ENCODE measurements around the gene KCNJ6.
"Not testable (repeated sequence)": the region's sequence is repeated elsewhere in the genome, so short reads cannot be mapped to it uniquely, and the experiment has no call there.

Gene KCNJ6

DNA sequence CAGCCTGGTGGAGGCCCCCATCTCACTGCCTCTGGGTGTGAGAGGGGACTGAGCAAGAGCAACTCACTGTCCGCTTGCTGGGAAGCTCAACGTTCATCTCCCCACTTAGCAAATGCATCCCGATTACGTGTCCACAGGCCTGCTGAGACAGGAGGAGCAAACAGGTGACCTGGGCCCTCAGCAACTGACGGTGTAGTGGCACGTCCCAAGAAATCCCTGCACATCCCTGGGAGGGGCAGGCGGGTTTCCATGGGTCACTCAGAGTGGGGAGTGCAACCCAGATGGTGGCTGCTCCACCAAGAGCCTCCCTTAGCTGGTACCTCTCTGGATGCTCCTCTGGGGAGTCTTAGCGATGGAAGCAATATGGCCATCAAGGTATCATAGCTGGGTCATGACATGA lies 320.3 kb downstream of the KCNJ6 start:
- ATAC-seq (no peak), DNase-seq (no peak)

DNA sequence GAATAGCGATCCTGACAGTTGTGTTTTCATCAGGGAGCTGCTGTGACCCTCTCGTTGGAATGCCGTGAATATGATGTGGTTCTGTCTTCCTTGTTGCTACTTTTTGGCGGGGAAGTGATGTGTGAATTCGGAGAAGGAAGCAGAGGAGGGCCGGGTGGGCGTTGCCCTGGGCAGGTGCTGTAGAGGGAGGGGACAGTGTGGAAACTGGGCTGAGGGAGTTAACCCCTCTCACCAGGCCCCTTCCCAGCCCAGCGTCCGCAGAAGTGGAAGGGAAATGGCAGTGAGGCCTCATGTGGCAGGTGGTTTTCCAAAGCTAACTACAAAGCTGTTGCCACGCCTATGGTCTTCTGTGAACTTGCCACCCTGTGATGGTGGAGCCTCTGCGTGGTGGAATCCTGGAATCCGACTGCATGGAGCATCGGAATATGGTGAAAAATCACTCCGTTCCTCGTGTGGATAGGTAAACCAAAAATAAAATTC lies 321.7 kb downstream of the KCNJ6 start:
- DNase-seq (no peak), ATAC-seq (no peak)

DNA sequence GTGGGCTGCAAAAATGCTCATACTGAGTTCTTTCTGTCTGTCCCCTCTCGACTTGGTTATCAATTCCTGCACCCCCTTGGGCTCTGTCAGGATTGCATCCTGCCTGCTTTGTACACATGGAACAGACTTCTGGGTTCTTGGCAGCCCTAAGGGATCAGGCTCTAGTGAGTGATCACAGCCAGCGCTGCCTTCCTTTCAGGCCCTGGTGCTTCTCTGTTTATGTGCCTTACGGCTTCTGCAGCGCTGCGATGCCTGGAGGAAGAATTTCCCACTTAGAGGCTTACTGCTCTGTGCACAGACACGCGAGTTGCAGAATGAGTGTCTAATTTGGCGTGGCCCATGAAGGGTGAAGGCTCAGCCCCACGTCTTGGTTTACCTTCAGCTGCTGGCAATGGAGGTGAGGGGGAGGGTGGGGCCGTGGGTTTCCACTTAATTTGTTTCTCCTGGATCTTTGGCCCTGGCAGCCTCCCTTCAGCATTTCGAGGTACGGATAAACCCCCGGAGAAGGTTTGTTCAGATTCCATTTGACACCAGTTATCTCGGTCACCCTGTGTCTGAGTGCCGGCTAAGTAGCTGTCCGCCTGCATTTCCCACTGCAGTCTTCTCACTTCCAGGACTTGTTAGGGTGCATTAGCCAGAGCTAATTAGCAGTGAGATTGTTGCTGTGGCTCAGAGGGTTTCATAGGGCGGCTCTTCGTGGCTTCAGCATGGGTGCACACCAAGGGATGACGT lies 322.4 kb downstream of the KCNJ6 start:
- no peak for ATAC-seq
- DNase-seq: no peak

DNA sequence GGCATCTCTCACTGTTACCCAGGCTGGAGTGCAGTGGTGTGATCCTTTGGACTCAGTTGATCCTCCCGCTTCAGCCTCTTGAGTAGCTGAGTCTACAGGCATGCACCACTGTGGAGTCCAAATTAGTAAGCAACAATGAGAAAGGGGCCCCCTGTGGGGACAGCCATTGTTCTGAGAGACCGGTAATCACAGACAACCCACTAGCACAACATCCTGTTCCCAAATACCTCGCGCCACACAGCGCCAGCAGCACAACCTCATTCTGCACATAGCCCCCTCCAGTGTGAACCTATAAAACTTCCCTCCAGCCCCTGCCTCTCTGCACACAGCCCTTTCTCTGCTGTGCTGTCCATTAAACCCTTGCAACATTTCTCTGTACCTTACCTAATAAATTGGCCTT lies 323.2 kb downstream of the KCNJ6 start:
- no peak for ATAC-seq
- no peak for DNase-seq

DNA sequence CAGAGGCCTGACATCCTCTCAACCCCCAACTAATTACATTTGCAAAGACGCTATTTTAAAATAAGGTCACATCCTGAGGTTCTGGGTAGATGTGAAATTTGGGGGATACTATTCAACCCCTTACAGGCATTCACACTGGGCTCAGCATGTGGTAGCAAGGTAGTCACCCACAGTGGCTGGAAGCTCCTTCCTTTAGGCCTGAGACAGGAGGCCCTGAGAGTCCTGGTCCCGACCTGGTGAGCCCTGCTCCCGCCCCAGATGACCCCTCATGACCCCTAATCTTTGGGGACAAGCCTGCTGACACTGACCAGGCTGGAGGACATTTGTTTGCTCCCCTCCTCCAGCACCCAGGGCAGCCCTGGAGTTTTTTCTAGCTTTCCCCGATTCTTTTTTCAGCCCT lies 323.8 kb downstream of the KCNJ6 start:
- no peak for DNase-seq
- no peak for ATAC-seq

DNA sequence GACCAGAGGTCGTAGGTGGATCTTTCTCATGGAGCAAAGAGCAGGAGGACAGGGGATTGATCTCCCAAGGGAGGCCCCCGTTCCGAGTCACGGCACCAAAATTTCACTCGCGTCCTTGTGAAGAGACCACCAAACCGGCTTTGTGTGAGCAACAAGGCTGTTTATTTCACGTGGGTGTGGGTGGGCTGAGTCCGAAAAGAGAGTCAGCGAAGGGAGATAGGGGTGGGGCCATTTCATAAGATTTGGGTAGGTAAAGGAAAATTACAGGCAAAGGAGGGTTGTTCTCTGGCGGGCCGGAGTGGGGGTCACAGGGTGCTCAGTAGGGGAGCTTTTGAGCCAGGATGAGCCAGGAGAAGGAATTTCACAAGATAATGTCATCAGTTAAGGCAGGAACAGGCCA lies 324.3 kb downstream of the KCNJ6 start:
- DNase-seq, ATAC-seq: not testable (repeated sequence)

DNA sequence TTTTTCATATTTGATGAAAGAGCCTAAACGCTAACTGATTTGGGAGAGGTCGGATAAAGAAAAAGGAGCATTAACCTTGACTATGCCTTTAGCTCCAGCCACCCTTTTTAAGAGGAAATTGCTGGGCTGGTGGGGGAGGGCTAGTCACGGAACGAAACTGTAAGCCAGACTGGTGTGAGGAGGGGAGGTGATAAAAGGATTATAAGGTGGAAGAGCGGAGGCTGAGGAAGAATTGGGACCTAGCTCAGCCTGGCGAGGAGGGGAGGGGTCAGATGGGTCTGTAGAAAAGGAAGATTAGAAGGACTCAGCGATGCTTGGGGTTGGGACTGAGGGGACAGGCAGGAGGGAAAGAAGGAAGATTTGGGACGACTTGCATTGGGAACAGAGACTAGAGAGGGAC lies 325.4 kb downstream of the KCNJ6 start:
- not testable (repeated sequence) for ATAC-seq, DNase-seq

DNA sequence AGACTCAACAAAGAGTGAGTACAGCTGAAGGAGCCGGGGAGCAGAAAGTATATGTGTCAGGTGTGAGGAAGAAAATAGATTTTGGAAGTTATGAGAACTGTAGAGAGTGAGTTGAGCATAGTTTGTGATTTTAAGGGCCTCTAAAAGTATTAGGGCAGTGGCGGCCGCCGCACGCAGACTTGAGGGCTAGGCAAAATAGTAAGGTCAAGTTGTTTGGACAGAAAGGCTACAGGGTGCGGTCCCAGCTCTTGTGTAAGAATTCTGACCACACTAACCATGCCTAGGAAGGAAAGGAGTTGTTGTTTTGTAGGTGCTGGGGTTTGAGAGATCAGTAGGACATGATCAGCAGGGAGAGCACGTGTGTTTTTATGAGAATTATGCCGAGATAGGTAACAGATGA lies 327.6 kb downstream of the KCNJ6 start:
- ATAC-seq, DNase-seq: not testable (repeated sequence)

DNA sequence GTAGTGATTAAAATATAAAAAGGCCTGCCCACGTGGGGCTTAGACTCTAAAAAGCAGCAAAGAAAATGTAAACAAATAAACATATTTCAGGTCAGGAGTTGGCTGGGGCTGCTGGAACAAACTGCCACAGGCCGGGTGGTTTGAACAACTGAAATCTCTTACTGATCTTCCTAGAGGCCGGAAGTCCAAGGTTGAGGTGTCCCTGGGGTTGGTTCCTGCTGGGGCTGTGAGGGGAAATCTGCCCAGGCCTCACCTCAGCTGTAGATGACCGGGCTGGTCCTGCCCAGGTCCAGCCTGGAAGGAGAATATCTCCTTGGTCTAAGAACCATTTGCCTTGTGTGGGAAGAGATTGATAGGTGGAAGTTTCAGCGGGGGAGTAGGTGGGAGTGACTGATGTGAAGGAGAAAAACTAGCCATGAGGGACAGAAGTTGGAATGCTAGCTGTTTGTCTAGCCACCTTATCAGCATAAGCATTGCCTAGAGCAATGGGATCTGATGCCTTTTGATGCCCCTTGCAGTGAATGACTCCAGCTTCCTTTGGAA lies 328.6 kb downstream of the KCNJ6 start:
- ATAC-seq: no peak

DNA sequence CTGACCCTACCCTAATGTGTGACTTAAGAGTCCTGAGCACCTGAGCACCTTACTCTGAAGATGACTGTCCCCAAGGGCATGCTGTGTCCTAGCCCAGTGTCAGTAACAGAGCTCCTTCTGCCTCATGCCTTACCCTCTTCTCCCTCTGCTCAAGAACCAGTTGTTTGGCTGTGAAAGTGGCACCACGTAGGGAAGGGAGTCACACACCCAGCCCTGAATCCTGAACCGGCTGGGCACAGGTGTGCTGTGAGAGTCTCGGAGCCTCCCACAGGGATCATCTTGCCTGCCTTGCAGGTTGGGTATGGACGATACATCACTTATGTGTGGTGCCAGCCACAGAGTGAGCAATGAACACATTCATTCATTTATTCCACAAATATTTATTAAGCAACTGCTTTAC lies 329.1 kb downstream of the KCNJ6 start:
- no peak for DNase-seq
- no peak for ATAC-seq

More for the DNA sequence above, 328.6 kb downstream of the KCNJ6 start:
- no peak for DNase-seq

DNA sequence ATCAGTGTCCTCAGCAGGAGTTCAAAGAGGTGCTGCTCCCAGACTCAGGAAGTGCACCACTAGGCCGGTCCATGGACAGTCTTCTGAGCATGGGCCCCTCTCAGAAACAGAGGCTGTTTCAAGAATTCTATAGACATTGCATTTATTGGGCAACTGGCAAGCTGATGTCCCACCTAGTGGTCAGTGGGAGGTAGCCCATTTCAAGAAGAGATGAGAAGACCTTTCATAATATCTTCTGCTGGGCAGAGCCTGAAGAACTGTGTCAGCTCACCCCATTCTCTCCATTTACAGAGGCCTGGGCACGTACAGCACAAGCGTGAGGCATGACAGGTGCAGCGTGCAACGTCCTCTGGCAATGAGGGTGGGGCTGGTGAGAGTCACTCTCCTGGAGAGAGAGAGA lies 333.7 kb downstream of the KCNJ6 start:
- ATAC-seq: no peak

DNA sequence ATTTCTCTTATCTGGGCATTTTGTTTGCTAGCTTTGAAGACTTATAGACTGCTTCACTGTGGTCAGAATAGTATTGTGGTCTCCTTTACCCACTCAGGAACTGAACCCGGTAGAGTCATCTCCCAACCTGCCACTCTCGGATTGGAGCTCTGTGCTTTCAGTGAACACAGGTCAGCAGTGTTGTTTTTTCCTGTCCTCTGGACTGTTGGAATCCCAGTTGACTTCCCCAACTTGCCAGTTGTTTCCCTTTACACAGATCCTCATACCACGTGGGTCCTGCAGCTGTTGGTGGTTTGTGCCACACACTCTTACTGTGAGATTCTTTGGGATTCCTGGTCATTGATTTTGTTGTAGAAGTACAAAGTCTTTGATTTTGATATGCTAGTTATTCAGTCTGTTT lies 335.6 kb downstream of the KCNJ6 start:
- DNase-seq: no peak

More for the DNA sequence above, 333.7 kb downstream of the KCNJ6 start:
- DNase-seq: no peak

DNA sequence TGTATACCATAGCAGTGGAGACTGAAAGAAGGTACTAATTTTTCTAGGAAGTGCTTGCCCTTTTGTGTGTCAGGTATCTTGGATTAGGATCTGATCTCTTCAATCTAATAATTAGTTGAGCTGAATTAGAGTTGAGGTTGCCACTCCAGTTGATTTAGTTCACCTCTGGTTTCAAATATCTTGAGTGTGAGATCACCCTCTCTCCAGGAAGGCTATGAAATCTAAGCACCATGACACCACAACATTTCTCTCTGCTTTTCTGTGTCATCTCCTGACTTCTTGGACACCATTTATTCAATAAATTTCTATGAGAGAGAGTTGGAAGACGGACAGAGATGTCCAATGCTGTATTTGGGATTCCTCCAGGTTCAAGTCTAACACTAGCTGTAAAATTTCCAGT lies 336.9 kb downstream of the KCNJ6 start:
- no peak for ATAC-seq
- DNase-seq: no peak

More for the DNA sequence above, 335.6 kb downstream of the KCNJ6 start:
- no peak for ATAC-seq

DNA sequence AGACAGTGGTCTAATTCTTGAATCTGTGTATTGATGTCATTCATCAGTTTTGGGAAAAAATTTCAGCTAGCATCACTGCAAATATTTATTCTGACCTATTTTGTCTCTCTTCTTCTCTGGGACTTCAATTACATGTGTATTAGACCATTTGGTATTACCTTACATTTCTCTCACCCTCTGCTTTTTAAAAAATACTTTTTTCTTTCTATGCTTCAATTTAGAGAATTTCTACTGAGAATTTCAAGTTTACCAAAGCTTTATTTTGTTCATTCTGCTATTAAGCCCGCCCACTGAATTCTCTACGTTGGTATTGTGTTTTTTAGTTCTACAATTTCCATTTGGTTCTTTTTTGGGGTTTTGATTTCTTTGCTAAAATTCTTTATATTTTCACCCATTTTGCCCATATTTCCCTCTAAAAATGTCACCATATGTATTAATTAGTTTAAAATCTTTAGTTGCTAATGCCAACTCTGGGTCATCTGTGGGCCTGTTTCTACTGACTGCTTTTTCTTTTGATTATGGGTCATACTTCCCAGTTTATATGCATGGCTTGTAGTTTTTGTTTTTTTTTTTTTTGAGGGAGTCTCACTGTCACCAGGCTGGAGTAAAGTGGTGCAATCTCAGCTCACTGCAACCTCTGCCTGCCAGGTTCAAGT lies 337.7 kb downstream of the KCNJ6 start:
- no peak for ATAC-seq
- no peak for DNase-seq

DNA sequence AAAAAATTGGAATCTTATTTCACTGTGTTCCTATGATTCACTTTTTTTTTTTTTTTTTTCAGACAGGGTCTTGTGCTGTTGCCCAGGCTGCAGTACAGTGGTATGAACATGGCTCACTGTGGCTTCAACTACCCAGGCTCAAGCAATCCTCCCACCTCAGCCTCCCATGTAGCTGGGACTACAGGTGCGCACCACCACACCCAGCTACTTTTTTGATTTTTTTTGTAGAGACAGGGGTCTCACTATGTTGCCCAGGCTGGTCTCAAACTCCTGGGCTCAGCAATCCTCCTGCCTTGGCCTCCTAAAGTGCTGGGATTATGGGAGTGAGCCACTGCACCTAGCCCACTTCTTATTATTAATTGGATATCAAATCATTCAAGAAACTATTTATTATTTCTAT lies 339.3 kb downstream of the KCNJ6 start:
- not testable (repeated sequence) for DNase-seq, ATAC-seq

DNA sequence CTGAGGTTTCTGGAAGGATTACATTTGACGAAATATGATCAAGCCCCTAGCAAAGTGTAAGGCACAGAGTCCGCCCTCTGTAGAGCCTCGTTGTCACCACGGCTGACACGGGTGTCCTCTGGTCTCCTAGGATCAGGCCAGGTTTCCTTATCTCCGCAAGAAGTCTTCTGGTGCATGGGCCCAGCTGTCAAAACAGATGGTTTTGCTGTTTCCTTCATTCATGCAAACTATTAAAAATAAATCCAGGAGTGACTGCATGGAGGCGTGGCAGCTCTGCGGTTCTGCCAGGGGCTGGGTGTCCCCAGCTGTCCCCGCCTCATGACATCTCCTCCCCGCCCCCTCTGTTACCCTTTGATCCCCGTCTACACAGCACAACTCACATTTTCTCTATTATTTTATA lies 340.7 kb downstream of the KCNJ6 start:
- DNase-seq: no peak
- no peak for ATAC-seq

DNA sequence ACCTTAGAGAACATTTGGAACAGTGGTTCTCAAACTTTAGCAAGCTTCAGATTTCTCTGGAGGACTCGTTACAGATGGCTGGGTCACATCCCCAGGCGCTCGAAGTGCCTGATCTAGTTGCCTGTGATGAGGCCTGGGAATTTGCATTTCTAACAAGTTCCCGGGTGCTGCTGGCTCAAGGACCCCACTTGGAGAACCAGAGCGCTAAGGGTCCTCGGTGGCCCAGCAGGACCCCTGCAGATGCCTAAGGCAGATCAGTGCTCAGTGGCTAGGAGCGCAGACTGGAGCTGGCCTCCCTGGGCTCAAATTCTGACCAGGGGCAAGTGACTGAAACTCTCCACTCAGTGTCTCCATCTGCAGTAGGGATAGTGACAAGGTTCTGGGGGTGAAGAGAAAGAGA lies 341.5 kb downstream of the KCNJ6 start:
- DNase-seq: no peak
- no peak for ATAC-seq

DNA sequence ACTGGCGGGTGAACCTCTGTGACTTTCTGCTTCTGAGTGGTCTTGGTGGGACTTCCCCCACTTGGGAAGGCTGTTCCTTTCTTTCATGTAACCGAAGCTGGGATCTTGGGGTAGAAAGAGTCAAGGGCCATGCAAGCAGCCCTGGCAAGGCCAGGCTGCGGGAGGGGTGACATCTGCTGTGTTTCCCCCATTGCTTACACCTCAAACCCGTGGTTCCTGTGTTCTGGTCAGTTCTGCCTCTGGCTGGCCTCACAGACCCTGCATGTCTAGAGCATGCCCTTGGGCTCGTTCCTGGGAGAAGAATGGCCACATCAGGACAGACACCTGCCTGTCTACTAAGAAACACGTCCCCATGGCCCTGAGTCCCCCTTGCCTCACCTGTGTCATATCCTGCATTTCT lies 341.9 kb downstream of the KCNJ6 start:
- DNase-seq (no peak), ATAC-seq (no peak)

DNA sequence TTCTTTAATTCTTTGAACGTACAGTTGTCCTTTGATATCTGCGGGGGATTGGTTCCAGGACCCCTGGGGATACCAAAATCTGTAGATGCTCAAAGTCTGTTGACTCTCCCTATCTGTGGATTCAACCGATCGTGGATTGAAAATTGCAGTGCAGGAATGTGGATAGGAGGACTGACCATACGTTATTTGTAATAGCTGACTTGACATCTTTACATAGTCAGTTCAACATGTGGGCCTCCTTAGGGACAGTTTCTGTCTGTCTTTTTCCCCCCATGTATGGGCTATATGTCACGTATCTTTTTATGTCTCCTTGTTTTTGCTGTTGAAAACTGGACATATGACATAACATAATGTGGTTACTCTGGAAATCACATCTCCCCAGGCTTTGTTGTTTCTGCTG lies 344.8 kb downstream of the KCNJ6 start:
- ATAC-seq (no peak), DNase-seq (no peak)

DNA sequence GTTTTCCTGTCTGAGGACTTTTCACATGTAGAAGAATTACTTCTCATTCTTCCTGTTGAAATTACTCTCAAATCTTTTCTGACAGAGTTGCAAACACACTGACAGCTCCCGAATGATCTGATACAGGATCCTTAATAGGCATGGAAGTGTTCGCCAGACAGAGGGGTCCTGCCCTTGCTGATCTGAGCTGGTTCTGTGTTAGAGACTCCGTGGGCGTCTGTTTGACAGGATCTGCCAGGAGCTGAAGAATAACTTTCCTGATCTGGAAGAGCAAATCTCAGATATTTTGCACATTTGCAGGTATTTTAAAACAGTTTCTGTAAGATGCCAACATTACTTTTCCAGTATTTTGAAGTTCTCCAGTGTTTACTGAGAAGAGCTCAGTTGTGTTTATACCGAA lies 347.3 kb downstream of the KCNJ6 start:
- no peak for ATAC-seq
- DNase-seq: no peak

DNA sequence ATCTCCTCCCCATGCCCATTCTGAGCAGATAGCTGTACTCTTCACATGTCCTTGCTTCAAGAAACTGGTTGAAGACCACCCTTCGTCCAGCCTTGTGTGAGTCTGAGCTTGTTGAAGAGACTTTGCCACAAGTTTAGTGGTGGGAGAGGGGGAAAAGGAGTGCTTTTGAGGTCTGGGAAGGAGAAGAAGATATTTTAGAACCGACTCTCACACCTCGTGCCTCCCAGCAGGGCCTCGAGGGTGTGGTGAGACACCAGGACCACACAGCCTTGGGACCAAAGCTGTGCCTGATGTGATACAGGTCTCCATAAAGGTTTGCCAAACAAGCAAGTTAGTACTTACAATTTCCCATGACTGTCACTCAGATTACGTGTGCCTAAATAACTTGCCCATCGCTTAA lies 347.8 kb downstream of the KCNJ6 start:
- DNase-seq (no peak), ATAC-seq (no peak)

DNA sequence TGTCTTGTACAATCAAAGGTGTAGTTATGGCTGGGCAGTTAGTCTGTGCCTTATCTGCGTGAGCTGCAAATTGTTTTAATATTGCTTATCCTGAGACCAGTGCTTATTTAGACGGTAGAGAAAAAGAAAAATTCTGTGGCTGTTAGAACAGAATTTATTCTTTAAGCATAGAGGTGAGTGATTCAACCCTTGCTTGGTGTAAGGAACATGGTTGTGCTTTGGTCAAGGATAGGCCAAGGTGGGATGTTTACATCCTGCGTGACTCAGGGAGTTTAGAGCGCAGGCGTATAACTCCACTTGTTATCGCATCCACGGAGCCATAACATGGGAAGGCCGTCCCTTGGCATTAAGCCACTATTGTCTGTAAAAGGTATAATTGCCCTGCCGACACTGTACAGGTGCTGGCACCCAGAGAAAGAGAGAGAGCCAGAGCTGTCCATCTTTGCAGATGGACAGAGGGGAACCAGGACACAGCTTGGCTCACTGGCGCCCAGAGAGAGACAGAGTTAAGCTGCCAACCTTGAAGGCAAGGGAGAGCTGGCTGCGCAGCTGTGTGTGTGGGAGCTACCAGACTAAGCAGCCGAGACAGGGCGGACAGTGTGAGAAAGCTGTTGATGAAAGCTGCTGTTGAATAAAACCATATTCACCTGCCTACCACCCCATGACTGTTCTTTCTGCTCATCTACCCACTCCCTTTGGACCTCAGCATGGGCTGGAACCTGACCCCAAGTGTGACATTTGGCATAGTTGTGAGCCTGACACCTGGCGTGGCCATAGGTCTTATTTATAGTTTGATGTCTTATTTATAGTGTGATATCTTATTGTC lies 349.3 kb downstream of the KCNJ6 start:
- DNase-seq: no peak
- no peak for ATAC-seq

All from stimulated activated naive CD8-positive, alpha-beta T cell treated with anti-CD3 and anti-CD28 coated beads, Interleukin-15, Interleukin-2, amounts not matched to agents 100 U/mL and 50 U/mL, for 24 hours (primary cell).